GM23338 (cell line): ENCODE data around the gene CNKSR1. TPM values are rescaled to one million over a fixed set of nuclear protein-coding genes. Genes with fewer than 3 reads are reported as not detected.

Experiments used
- ATAC-seq: fragments of 200-7000 bp; cut with Tn5 transposase; 3 replicates; pipeline ENCODE4 v1.9.1; 2020
- DNase-seq: peaks from one replicate; pipeline ENCODE4 v3.0.0-alpha.2; 2015; ENCODE audit warnings: low spot score
- H2AFZ ChIP-seq: fragments of 200-600 bp; sonication (generic); 2 replicates; pipeline ENCODE4 v1.8.0; 2016; ENCODE audit warnings: antibody characterized with exemption, mild to moderate bottlenecking, moderate library complexity
- H3F3A ChIP-seq: fragments of 200-600 bp; sonication (generic); replicated peaks from 2 replicates; pipeline ENCODE4 v1.8.0; 2017; ENCODE audit warnings: antibody characterized with exemption, mixed run types, low read depth
- H3K27ac ChIP-seq: fragments of 200-600 bp; sonication (generic); 2 replicates; pipeline ENCODE4 v1.6.1; 2016; ENCODE audit warnings: low read depth
- H3K27me3 ChIP-seq: fragments of 200-600 bp; sonication (generic); 2 replicates; pipeline ENCODE4 v1.8.0; 2016; ENCODE audit warnings: mild to moderate bottlenecking, mixed run types, moderate library complexity; ENCODE audit not compliant: insufficient read depth
- H3K36me3 ChIP-seq: fragments of 200-600 bp; sonication (generic); 2 replicates; pipeline ENCODE4 v1.8.0; 2016; ENCODE audit warnings: mild to moderate bottlenecking; ENCODE audit not compliant: insufficient read depth
- H3K4me1 ChIP-seq: fragments of 200-600 bp; sonication (generic); 2 replicates; pipeline ENCODE4 v1.8.0; 2016; ENCODE audit warnings: mild to moderate bottlenecking, moderate library complexity; ENCODE audit not compliant: insufficient read depth
- H3K4me2 ChIP-seq: fragments of 200-600 bp; sonication (generic); 2 replicates; pipeline ENCODE4 v1.7.1; 2017; ENCODE audit warnings: mixed run types
- H3K4me3 ChIP-seq: fragments of 200-600 bp; sonication (generic); 2 replicates; pipeline ENCODE4 v1.6.1; 2016; ENCODE audit warnings: mixed run types
- H3K79me2 ChIP-seq: fragments of 200-600 bp; sonication (generic); replicated peaks from 2 replicates; pipeline ENCODE4 v1.8.0; 2017; ENCODE audit warnings: mild to moderate bottlenecking; ENCODE audit not compliant: insufficient read depth
- H3K9me2 ChIP-seq: fragments of 200-600 bp; sonication (generic); 2 replicates; pipeline ENCODE4 v1.8.0; 2017; ENCODE audit not compliant: insufficient read depth
- H4K20me1 ChIP-seq: fragments of 200-600 bp; sonication (generic); replicated peaks from 2 replicates; pipeline ENCODE4 v1.8.0; 2017; ENCODE audit warnings: mild to moderate bottlenecking; ENCODE audit not compliant: insufficient read depth
- H3K27ac Mint-ChIP-seq: 2 replicates; pipeline ENCODE4 v1.8.0; 2020; ENCODE audit warnings: inconsistent platforms, mild to moderate bottlenecking, moderate library complexity, mixed read lengths
- H3K27me3 Mint-ChIP-seq: 3 replicates; pipeline ENCODE4 v1.8.0; 2022; ENCODE audit warnings: low read depth, mild to moderate bottlenecking, moderate library complexity, mixed read lengths, inconsistent platforms; ENCODE audit not compliant: insufficient read depth, poor library complexity
- H3K36me3 Mint-ChIP-seq: 3 replicates; pipeline ENCODE4 v1.8.0; 2021; ENCODE audit warnings: low read depth, mild to moderate bottlenecking, inconsistent platforms, moderate library complexity, mixed read lengths
- H3K4me1 Mint-ChIP-seq: 3 replicates; pipeline ENCODE4 v1.8.0; 2020; ENCODE audit warnings: mild to moderate bottlenecking, inconsistent platforms, mixed read lengths
- H3K4me3 Mint-ChIP-seq: 3 replicates; pipeline ENCODE4 v1.8.0; 2021; ENCODE audit warnings: moderate library complexity, mild to moderate bottlenecking, inconsistent platforms, mixed read lengths
- H3K9me3 Mint-ChIP-seq: 3 replicates; pipeline ENCODE4 v1.8.0; 2020; ENCODE audit warnings: moderate library complexity, mild to moderate bottlenecking, inconsistent platforms, mixed read lengths
- CREB1 ChIP-seq: fragments of 250-450 bp; sonication (Bioruptor Pico); IDR thresholded peaks from 2 replicates; pipeline ENCODE4 v1.5.0; 2020; ENCODE audit warnings: low read depth, mild to moderate bottlenecking, moderate library complexity
- EZH2 ChIP-seq: fragments of 200-600 bp; sonication (generic); IDR thresholded peaks from one replicate; pipeline ENCODE4 v1.8.0; 2017; ENCODE audit warnings: antibody characterized with exemption, mild to moderate bottlenecking, low read depth; ENCODE audit not compliant: unreplicated experiment
- EZH2phosphoT487 ChIP-seq: fragments of 200-600 bp; sonication (generic); IDR thresholded peaks from one replicate; pipeline ENCODE4 v1.8.1; 2018; ENCODE audit warnings: antibody characterized with exemption; ENCODE audit not compliant: unreplicated experiment
- JUNB ChIP-seq: IDR thresholded peaks from one replicate; pipeline ENCODE4 v1.6.1; 2016; ENCODE audit warnings: antibody characterized with exemption; ENCODE audit not compliant: unreplicated experiment
- NANOG ChIP-seq: IDR thresholded peaks from 2 replicates; pipeline ENCODE4 v1.6.1; 2016; ENCODE audit warnings: antibody characterized with exemption, borderline replicate concordance
- POLR2AphosphoS5 ChIP-seq: IDR thresholded peaks from 2 replicates; pipeline ENCODE4 v1.6.1; 2016; ENCODE audit warnings: antibody characterized with exemption, low read depth
- STAT1 ChIP-seq: IDR thresholded peaks from one replicate; pipeline ENCODE4 v1.6.1; 2016; ENCODE audit warnings: antibody characterized with exemption; ENCODE audit not compliant: unreplicated experiment
- ZNF114 ChIP-seq: fragments of 250-450 bp; sonication (Bioruptor Pico); IDR thresholded peaks from 2 replicates; pipeline ENCODE4 v1.5.0; 2020; ENCODE audit warnings: mild to moderate bottlenecking, moderate library complexity
- ZNF331 ChIP-seq: fragments of 250-450 bp; sonication (Bioruptor Pico); IDR thresholded peaks from 2 replicates; pipeline ENCODE4 v1.5.0; 2020; ENCODE audit warnings: low read depth, mild to moderate bottlenecking, moderate library complexity
- polyA plus RNA-seq: library from polyadenylated mRNA; unstranded; fragments of >200 nt; fragmentation: Nextera tagmentation; extraction: Ambion mirVana; gene quantifications from 2 replicates; pipeline ENCODE4 v1.2.1, GENCODE V29; 2016
- total RNA-seq: library from RNA; depleted of rRNA; stranded (reverse); fragments of >200 nt; shearing (Covaris generic); gene quantifications from 2 replicates; pipeline ENCODE4 v1.2.3, GENCODE V29; 2014
- TF ChIP-seq, protein P1 (sequence below): IDR thresholded peaks from 2 replicates; pipeline ENCODE4 v1.6.1; 2016; ENCODE audit warnings: antibody characterized with exemption
- TF ChIP-seq, protein P2 (sequence below), 2 experiments: fragments of 200-600 bp in 1 of 2; sonication (generic) in 1 of 2; conservative IDR thresholded peaks; 2 replicates each; pipeline versions ENCODE4 v1.5.1 to v1.6.1; 2016 to 2017; ENCODE audit warnings: antibody characterized with exemption in 2 of 2, low read depth in 2 of 2, mild to moderate bottlenecking in 2 of 2, moderate library complexity in 1 of 2
- TF ChIP-seq, protein P3 (sequence below): IDR thresholded peaks from one replicate; pipeline ENCODE4 v1.6.1; 2018; ENCODE audit warnings: antibody characterized with exemption; ENCODE audit not compliant: unreplicated experiment

CNKSR1 gene
- total and polyA plus RNA-seq, 2 experiments from 2014 or later: 9.7 to 12.5 TPM

DNA sequence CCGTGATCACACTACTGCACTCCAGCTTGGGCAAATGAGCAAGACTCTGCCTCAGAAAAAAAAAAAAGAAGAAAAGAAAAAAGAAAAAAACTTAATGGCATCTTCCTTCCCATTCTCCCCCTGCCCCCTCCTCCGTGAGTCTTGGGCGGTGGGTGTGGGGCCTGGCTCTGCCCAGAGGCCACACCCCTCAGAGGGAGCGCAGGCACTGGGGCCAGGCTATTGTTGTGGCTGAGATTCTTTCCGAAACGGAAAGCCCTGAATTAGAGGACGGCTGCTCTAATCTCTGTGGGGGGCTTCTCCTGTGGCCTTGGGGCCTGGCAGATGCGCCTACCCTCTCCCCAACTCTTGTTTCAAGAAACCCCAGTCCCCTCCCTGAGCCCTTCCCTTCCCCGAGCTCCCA, 22.5 kb upstream of the CNKSR1 start:
- Histone ChIP-seq H4K20me1 (peaks cover 5% of the 10 kb centered on the region; the same call in 1 of the 2 replicates), H3K9me2 (no peaks in the 10 kb centered on the region), H3F3A (peaks cover 7% of the 10 kb centered on the region; the same call in 1 of the 2 replicates), H3K4me3 (peak overlapping the region; percentile 58), H3K27me3 (peaks cover 98% of the 10 kb centered on the region), H3K79me2 (no peaks in the 10 kb centered on the region), H3K4me1 (peaks cover 38% of the 10 kb centered on the region), H3K36me3 (no peaks in the 10 kb centered on the region), H3K27ac (no peak overlapping the region), H2AFZ (no peak overlapping the region), H3K4me2 (peak overlapping the region; percentile 89)
- peak overlapping the region; percentile 76 for H3K4me3 Mint-ChIP-seq
- no peak overlapping the region for H3K27ac Mint-ChIP-seq
- TF ChIP-seq, protein P1, sequence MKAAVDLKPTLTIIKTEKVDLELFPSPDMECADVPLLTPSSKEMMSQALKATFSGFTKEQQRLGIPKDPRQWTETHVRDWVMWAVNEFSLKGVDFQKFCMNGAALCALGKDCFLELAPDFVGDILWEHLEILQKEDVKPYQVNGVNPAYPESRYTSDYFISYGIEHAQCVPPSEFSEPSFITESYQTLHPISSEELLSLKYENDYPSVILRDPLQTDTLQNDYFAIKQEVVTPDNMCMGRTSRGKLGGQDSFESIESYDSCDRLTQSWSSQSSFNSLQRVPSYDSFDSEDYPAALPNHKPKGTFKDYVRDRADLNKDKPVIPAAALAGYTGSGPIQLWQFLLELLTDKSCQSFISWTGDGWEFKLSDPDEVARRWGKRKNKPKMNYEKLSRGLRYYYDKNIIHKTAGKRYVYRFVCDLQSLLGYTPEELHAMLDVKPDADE: no peak
- TF ChIP-seq, protein P2, sequence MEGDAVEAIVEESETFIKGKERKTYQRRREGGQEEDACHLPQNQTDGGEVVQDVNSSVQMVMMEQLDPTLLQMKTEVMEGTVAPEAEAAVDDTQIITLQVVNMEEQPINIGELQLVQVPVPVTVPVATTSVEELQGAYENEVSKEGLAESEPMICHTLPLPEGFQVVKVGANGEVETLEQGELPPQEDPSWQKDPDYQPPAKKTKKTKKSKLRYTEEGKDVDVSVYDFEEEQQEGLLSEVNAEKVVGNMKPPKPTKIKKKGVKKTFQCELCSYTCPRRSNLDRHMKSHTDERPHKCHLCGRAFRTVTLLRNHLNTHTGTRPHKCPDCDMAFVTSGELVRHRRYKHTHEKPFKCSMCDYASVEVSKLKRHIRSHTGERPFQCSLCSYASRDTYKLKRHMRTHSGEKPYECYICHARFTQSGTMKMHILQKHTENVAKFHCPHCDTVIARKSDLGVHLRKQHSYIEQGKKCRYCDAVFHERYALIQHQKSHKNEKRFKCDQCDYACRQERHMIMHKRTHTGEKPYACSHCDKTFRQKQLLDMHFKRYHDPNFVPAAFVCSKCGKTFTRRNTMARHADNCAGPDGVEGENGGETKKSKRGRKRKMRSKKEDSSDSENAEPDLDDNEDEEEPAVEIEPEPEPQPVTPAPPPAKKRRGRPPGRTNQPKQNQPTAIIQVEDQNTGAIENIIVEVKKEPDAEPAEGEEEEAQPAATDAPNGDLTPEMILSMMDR (conservative IDR thresholded peaks at IDR 0.05; ENCODE audit: low read depth in 2 of 2): no peak
- TF ChIP-seq EZH2 (no peak), ZNF331 (CRISPR knock-in tag) (no peak), NANOG (no peak), JUNB (no peak), EZH2phosphoT487 (no peak), STAT1 (no peak), CREB1 (CRISPR knock-in tag) (0 out of 2 replicates have a peak, but pooled peaks have one; percentile 15), ZNF114 (CRISPR knock-in tag) (no peak), POLR2AphosphoS5 (peak; percentile 38; the same call in 1 of the 2 replicates)
- TF ChIP-seq, protein P3, sequence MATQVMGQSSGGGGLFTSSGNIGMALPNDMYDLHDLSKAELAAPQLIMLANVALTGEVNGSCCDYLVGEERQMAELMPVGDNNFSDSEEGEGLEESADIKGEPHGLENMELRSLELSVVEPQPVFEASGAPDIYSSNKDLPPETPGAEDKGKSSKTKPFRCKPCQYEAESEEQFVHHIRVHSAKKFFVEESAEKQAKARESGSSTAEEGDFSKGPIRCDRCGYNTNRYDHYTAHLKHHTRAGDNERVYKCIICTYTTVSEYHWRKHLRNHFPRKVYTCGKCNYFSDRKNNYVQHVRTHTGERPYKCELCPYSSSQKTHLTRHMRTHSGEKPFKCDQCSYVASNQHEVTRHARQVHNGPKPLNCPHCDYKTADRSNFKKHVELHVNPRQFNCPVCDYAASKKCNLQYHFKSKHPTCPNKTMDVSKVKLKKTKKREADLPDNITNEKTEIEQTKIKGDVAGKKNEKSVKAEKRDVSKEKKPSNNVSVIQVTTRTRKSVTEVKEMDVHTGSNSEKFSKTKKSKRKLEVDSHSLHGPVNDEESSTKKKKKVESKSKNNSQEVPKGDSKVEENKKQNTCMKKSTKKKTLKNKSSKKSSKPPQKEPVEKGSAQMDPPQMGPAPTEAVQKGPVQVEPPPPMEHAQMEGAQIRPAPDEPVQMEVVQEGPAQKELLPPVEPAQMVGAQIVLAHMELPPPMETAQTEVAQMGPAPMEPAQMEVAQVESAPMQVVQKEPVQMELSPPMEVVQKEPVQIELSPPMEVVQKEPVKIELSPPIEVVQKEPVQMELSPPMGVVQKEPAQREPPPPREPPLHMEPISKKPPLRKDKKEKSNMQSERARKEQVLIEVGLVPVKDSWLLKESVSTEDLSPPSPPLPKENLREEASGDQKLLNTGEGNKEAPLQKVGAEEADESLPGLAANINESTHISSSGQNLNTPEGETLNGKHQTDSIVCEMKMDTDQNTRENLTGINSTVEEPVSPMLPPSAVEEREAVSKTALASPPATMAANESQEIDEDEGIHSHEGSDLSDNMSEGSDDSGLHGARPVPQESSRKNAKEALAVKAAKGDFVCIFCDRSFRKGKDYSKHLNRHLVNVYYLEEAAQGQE: no peak
- H3K36me3 Mint-ChIP-seq: no peaks in the 10 kb centered on the region
- peaks cover 70% of the 10 kb centered on the region for H3K27me3 Mint-ChIP-seq
- DNase-seq: peak; percentile 92
- ATAC-seq: peak; percentile 86
- no peaks in the 10 kb centered on the region for H3K9me3 Mint-ChIP-seq
- peaks cover 58% of the 10 kb centered on the region for H3K4me1 Mint-ChIP-seq
